Body of pancreas (tissue), 4 donors: ENCODE measurements around the gene PEMT.

Experiments
- CTCF ChIP-seq, 7 experiments: fragments of 450-650 bp in 4 of 7; fragments of 200-600 bp in 3 of 7; sonication (generic) in 3 of 7; IDR thresholded peaks; one replicate each; pipeline ENCODE4 v1.5.1; 2016 to 2019; ENCODE audit warnings: antibody characterized with exemption in 7 of 7
- POLR2A ChIP-seq, 3 donors: fragments of 450-650 bp; IDR thresholded peaks; one replicate each; pipeline ENCODE4 v1.6.1; 2016; ENCODE audit warnings: antibody characterized with exemption in 3 of 3, mild to moderate bottlenecking in 2 of 3

DNA sequence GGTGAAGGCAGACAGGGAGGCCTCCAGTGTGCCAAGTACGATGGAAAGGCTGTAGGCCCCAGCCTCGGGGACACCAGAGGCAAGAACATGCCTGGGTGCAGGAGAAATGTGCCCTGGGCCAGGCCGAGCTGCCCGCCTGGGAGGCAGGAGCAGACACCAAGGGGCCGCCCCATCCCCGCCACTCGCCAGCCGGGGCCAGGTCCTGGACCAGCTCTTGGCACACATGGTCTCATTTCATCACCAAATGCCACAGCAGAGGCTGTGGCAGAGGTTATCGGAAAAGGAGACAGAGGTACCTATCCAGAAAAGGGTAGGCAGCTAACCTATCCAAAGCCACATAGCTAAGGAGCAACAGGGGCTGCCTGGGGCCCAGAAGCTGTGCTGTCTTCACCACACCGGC lies 31.3 kb downstream of the PEMT start:
- TF ChIP-seq CTCF (IDR thresholded peaks at IDR 0.05) (no peak), POLR2A (IDR thresholded peaks at IDR 0.05) (no peak)
